Smooth muscle cell (in vitro differentiated cells): ENCODE results near the gene SUSD2. TPM values are rescaled to one million over a fixed set of nuclear protein-coding genes. Genes with fewer than 3 reads are reported as not detected.

Experiments
- DNase-seq: peaks from one replicate; lab custom pipeline; 2025; ENCODE audit not compliant: unreplicated experiment; lab: John Stamatoyannopoulos, UW
- H2AFZ ChIP-seq: fragments of 200-600 bp; sonication (generic); 2 replicates; pipeline ENCODE4 v1.6.0; 2016; ENCODE audit warnings: antibody characterized with exemption, low read depth, mild to moderate bottlenecking
- H3F3A ChIP-seq: fragments of 200-600 bp; sonication (generic); 2 replicates; pipeline ENCODE4 v1.6.0; 2017; ENCODE audit warnings: antibody characterized with exemption, low read depth
- H3K27ac ChIP-seq: fragments of 200-600 bp; sonication (generic); 2 replicates; pipeline ENCODE4 v1.5.1; 2016; ENCODE audit warnings: low read depth, mild to moderate bottlenecking
- H3K27me3 ChIP-seq: fragments of 200-600 bp; sonication (generic); 2 replicates; pipeline ENCODE4 v1.6.1; 2016; ENCODE audit warnings: low read depth, mild to moderate bottlenecking
- H3K36me3 ChIP-seq: fragments of 200-600 bp; sonication (generic); 2 replicates; pipeline ENCODE4 v1.5.1; 2016; ENCODE audit warnings: low read depth
- H3K4me1 ChIP-seq: fragments of 200-600 bp; sonication (generic); 2 replicates; pipeline ENCODE4 v1.5.1; 2016; ENCODE audit warnings: low read depth
- H3K4me2 ChIP-seq: fragments of 200-600 bp; sonication (generic); 2 replicates; pipeline ENCODE4 v1.6.0; 2016; ENCODE audit warnings: mild to moderate bottlenecking
- H3K4me3 ChIP-seq: fragments of 200-600 bp; sonication (generic); 2 replicates; pipeline ENCODE4 v1.5.1; 2016; ENCODE audit warnings: mild to moderate bottlenecking
- H3K79me2 ChIP-seq: fragments of 200-600 bp; sonication (generic); 2 replicates; pipeline ENCODE4 v1.6.0; 2016; ENCODE audit warnings: low read depth, mild to moderate bottlenecking
- H3K9ac ChIP-seq: fragments of 200-600 bp; sonication (generic); 2 replicates; pipeline ENCODE4 v1.6.0; 2016; ENCODE audit warnings: low read depth
- H3K9me3 ChIP-seq: fragments of 200-600 bp; sonication (generic); replicated peaks from 2 replicates; pipeline ENCODE4 v1.5.1; 2016; ENCODE audit warnings: low read depth
- H4K20me1 ChIP-seq: fragments of 200-600 bp; sonication (generic); 2 replicates; pipeline ENCODE4 v1.6.0; 2016; ENCODE audit warnings: low read depth
- WGBS: methylation state at CpG from one replicate; pipeline ENCODE4 v1.1.7; 2016; ENCODE audit warnings: low lambda C conversion rate; 5-methylcytosine and 5-hydroxymethylcytosine counted together
- polyA plus RNA-seq: library from polyadenylated mRNA; unstranded; fragments of >200 nt; fragmentation: Nextera tagmentation; extraction: Ambion mirVana; gene quantifications from 2 replicates; pipeline ENCODE4 v1.2.1, GENCODE V29; 2016
- total RNA-seq: library from RNA; depleted of rRNA; stranded (reverse); fragments of >200 nt; gene quantifications from 2 replicates; pipeline ENCODE4 v1.2.3, GENCODE V29; 2014
- TF ChIP-seq, protein P1 (sequence below): fragments of 200-600 bp; sonication (generic); IDR thresholded peaks from 2 replicates; pipeline ENCODE4 v1.5.1; 2017; ENCODE audit warnings: borderline replicate concordance, mild to moderate bottlenecking, antibody characterized with exemption; ENCODE audit not compliant: insufficient read depth, poor library complexity, severe bottlenecking

The SUSD2 gene
- total and polyA plus RNA-seq, 2 experiments from 2014 or later = 1.1 to 1.2 TPM

- Histone ChIP-seq H3F3A (no peaks in the 10 kb centered on the region), H2AFZ (no peak overlapping the region)
Observed at GRCh38 chr22:24137595-24137994, 43.7 kb upstream of the SUSD2 start.

DNA sequence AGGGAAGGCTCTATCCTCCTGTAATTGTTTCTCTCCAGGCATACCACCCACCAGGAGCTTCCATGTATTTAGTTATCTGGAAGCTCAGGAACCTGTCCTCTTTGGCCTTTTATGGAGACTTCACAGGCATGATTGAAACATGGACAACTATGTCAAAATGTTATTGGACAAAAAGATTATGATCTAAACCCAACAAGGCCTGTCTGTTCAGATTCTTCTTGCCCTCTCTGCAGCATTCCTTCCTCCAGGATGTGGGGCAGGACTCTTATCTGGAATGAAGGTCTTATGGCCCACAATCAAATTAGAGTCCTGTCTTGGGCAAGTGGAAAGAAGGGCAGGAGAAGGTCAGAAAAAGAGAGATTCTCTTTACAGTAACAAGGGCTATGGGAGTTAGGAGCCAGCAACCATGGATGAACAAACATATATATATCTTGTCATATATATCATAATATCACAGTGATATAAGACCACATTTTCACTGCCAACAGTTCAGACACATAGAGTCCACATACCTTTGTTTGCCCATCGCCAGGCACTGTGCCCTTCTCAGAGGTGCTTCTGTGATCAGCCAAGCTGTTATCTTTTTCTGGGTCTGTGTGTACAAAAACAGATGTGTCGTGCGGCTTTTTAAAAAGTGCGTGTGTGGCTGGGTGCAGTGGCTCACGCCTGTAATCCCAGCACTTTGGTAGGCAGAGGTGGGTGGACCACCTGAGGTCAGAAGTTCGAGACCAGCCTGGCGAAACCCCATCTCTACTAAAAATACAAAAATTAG, 42.5 kb upstream of the SUSD2 start:
- H2AFZ ChIP-seq = no peak overlapping the region
- H3K4me2 ChIP-seq = no peak overlapping the region
- no peak overlapping the region for H3K4me3 ChIP-seq
- no peaks in the 10 kb centered on the region for H3K4me1 ChIP-seq
- WGBS = 94% methylated on average over 7 of the region's 7 CpGs
- H3K27me3 ChIP-seq = no peaks in the 10 kb centered on the region
- no peaks in the 10 kb centered on the region for H3K36me3 ChIP-seq
- DNase-seq = no peak
- TF ChIP-seq, protein P1, sequence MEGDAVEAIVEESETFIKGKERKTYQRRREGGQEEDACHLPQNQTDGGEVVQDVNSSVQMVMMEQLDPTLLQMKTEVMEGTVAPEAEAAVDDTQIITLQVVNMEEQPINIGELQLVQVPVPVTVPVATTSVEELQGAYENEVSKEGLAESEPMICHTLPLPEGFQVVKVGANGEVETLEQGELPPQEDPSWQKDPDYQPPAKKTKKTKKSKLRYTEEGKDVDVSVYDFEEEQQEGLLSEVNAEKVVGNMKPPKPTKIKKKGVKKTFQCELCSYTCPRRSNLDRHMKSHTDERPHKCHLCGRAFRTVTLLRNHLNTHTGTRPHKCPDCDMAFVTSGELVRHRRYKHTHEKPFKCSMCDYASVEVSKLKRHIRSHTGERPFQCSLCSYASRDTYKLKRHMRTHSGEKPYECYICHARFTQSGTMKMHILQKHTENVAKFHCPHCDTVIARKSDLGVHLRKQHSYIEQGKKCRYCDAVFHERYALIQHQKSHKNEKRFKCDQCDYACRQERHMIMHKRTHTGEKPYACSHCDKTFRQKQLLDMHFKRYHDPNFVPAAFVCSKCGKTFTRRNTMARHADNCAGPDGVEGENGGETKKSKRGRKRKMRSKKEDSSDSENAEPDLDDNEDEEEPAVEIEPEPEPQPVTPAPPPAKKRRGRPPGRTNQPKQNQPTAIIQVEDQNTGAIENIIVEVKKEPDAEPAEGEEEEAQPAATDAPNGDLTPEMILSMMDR = no peak
- no peaks in the 10 kb centered on the region for H3F3A ChIP-seq
- peaks cover 30% of the 10 kb centered on the region for H4K20me1 ChIP-seq
- H3K9ac ChIP-seq = no peak overlapping the region
- H3K79me2 ChIP-seq = no peaks in the 10 kb centered on the region
- H3K27ac ChIP-seq = no peak overlapping the region
- no peaks in the 10 kb centered on the region for H3K9me3 ChIP-seq

More at GRCh38 chr22:24137595-24137994, 43.7 kb upstream of the SUSD2 start:
- Histone ChIP-seq H3K36me3 (no peaks in the 10 kb centered on the region), H3K27me3 (no peaks in the 10 kb centered on the region), H3K9ac (no peak overlapping the region), H3K4me3 (no peak overlapping the region), H3K9me3 (no peaks in the 10 kb centered on the region), H3K79me2 (no peaks in the 10 kb centered on the region), H4K20me1 (peaks cover 22% of the 10 kb centered on the region), H3K27ac (no peak overlapping the region), H3K4me1 (no peaks in the 10 kb centered on the region), H3K4me2 (no peak overlapping the region)
- TF ChIP-seq, protein P1 = no peak
- WGBS = 85% methylated on average over 2 of the region's 2 CpGs
- DNase-seq = no peak

DNA sequence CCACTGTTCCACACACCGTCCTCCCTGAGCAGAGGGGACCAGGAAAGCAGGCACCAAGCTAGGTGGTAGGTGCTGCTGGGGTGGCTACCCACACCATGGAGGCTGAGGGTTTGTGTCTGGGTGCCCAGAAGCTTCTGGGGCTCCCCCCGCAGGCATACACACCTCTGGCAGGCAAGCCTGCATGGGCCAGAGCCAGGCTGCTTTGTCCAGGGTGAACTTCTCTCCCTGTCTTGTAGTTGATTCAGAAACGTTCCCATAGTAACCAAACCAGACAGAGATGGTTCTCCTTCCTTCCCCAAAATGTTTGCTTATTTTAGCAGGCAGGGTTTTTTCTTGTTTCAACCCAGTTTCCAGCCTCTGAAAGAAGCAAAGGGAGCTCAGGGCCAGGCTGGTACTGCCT, 40.9 kb upstream of the SUSD2 start:
- WGBS = 89% methylated on average over 3 of the region's 3 CpGs
- H3K9ac ChIP-seq = no peak overlapping the region
- no peaks in the 10 kb centered on the region for H3F3A ChIP-seq
- H3K36me3 ChIP-seq = no peaks in the 10 kb centered on the region
- TF ChIP-seq, protein P1 = no peak
- no peak for DNase-seq
- H3K4me1 ChIP-seq = no peaks in the 10 kb centered on the region
- no peak overlapping the region for H3K27ac ChIP-seq
- H3K27me3 ChIP-seq = no peaks in the 10 kb centered on the region
- peaks cover 45% of the 10 kb centered on the region for H4K20me1 ChIP-seq
- H3K9me3 ChIP-seq = no peaks in the 10 kb centered on the region
- H3K4me2 ChIP-seq = no peak overlapping the region
- no peaks in the 10 kb centered on the region for H3K79me2 ChIP-seq
- H3K4me3 ChIP-seq = no peak overlapping the region
- no peak overlapping the region for H2AFZ ChIP-seq

DNA sequence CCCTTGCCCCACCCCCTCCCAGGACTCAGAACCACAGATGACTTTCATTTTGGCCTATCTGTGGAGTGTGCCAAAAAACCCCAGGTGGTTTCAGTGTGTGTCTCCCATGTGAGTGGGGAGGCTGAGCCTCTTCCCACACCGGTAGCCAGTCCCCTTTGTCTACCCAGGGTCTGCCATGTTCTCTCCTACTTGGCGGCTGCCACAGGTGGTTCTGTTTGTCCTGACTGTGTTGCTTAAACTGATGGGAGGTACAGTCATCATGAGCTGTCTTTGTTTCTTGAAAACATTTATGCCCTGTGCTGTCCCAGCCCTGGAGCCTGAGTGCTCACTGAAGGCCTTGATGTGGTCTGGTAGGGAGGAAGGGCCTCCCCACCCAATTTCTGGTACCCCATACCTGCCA, 39.7 kb upstream of the SUSD2 start:
- 92% methylated on average over 2 of the region's 2 CpGs for WGBS
- no peak overlapping the region for H3K9ac ChIP-seq
- peaks cover 9% of the 10 kb centered on the region for H3K4me1 ChIP-seq
- H3K9me3 ChIP-seq = no peaks in the 10 kb centered on the region
- H2AFZ ChIP-seq = no peak overlapping the region
- H3K4me3 ChIP-seq = no peak overlapping the region
- no peaks in the 10 kb centered on the region for H3K79me2 ChIP-seq
- no peaks in the 10 kb centered on the region for H3K36me3 ChIP-seq
- peaks cover 57% of the 10 kb centered on the region for H4K20me1 ChIP-seq
- no peaks in the 10 kb centered on the region for H3F3A ChIP-seq
- H3K27me3 ChIP-seq = no peaks in the 10 kb centered on the region
- H3K27ac ChIP-seq = peak overlapping the region; percentile 29
- H3K4me2 ChIP-seq = no peak overlapping the region
- DNase-seq = no peak
- TF ChIP-seq, protein P1 = no peak
